Thymus (tissue), 11 donors: ENCODE data around the gene AMOTL1. TPM values are rescaled to one million over a fixed set of nuclear protein-coding genes. Genes with fewer than 3 reads are reported as not detected.
A peak's percentile ranks its signal among the peaks of the same experiment; 100 is the strongest.

Experiments
- DNase-seq, 9 donors: peaks; one replicate each; pipeline ENCODE4 v3.0.0-alpha.2; 2013; ENCODE audit warnings: low spot score in 9 of 9, low read depth in 6 of 9, missing footprints in 1 of 9
- H3K27ac ChIP-seq, 2 donors: one replicate each; pipeline ENCODE4 v1.5.1; 2013; ENCODE audit warnings: control low read depth in 1 of 2, low read depth in 1 of 2, low read length in 1 of 2, mild to moderate bottlenecking in 1 of 2, moderate library complexity in 1 of 2
- H3K27me3 ChIP-seq, 2 donors: one replicate each; pipeline ENCODE4 v1.5.1; 2013; ENCODE audit warnings: low read length in 1 of 2; ENCODE audit not compliant: control insufficient read depth in 2 of 2, insufficient read depth in 1 of 2
- H3K36me3 ChIP-seq, 2 donors: one replicate each; pipeline ENCODE4 v1.5.1; 2013; ENCODE audit warnings: low read length in 1 of 2, mild to moderate bottlenecking in 1 of 2, moderate library complexity in 1 of 2; ENCODE audit not compliant: control insufficient read depth in 2 of 2, insufficient read depth in 2 of 2
- H3K4me1 ChIP-seq, 2 donors: one replicate each; pipeline ENCODE4 v1.5.1; 2013; ENCODE audit warnings: low read length in 2 of 2; ENCODE audit not compliant: control insufficient read depth in 2 of 2, insufficient read depth in 2 of 2
- H3K4me3 ChIP-seq, 2 donors: one replicate each; pipeline ENCODE4 v1.5.1; 2013; ENCODE audit warnings: low read length in 2 of 2, control low read depth in 1 of 2, mild to moderate bottlenecking in 1 of 2
- H3K9me3 ChIP-seq, 2 donors: one replicate each; pipeline ENCODE4 v1.5.1; 2013; ENCODE audit warnings: low read length in 1 of 2, mild to moderate bottlenecking in 1 of 2; ENCODE audit not compliant: control insufficient read depth in 2 of 2, insufficient read depth in 1 of 2
- WGBS: extraction: QIAGEN DNeasy Blood & Tissue Kit; methylation state at CpG from one replicate; pipeline ENCODE4 v1.1.7; 2013; 5-methylcytosine and 5-hydroxymethylcytosine counted together
- polyA plus RNA-seq: library from polyadenylated mRNA; stranded (reverse); fragments of 200-250 nt; gene quantifications from one replicate; pipeline ENCODE4 v1.2.3, GENCODE V29; 2013
- total RNA-seq: library from RNA; stranded (reverse); fragments of 120-200 nt; gene quantifications from one replicate; pipeline ENCODE4 v1.2.4, GENCODE V29; 2013
- donor health status: healthy.

Gene AMOTL1
- total and polyA plus RNA-seq, 2 donors: 10.5 to 31.8 TPM

DNA sequence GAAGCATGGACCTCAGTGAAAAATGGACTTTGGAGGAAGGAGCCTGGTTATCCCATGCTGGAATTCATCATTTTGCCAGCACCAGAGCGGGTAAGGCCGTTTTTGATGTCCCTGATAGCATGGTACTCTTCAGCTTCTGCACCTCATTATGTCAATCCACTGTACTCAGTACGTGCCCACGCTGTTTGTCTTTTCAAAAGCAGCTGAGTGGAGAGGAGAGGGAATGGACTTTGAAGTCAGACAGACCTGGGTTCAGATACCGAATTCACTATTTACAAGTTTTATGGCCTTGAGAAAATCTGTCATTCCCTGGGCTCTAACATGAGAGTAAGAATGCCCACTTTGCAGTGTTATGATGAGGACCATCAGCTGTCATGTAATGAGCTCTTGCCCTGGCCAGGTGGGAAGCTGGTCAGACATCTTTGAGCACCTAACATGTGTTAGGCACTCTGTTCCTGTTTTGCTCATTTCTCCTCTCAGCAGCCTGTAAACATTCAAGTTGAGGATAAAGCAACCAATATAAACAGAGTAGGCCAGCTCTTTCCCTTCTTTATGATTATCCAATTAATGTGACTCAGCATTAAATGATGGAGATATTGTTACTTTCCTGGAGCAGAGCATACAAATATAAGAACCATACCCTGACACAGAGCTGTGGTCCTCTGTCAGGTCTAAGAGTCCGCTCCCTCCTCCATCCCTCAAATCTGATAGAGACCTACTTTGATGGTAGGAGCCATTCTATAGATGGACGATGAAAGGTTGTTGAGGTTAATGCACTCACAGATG lies 39.0 kb upstream of the AMOTL1 start:
- Histone ChIP-seq H3K27me3 (no peaks in the 10 kb centered on the region), H3K4me3 (no peak overlapping the region), H3K36me3 (no peaks in the 10 kb centered on the region), H3K9me3 (no peaks in the 10 kb centered on the region), H3K4me1 (no peaks in the 10 kb centered on the region), H3K27ac (no peak overlapping the region)
- 95% methylated on average over 7 of the region's 7 CpGs for WGBS
- no peak for DNase-seq

DNA sequence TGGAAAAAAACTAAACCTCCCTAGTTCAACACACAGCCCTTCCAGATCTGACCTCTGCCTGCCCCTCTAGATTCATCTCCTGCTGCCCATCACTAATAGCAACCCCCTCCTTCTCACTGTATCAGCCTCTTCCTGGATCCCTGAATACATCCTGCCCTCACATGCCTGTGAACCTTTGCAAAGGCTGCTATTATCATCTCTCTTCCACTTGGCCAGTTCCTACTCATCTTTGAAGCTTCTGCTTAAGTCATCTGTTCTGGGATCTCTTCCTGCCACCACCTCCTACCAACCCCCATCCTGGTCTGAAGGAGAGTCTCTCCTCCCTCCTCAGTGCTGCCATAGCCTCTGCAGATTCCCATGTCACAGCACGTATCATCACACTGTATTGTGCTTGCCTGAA lies 38.0 kb upstream of the AMOTL1 start:
- no peak for DNase-seq
- Histone ChIP-seq H3K4me3 (no peak overlapping the region), H3K36me3 (no peaks in the 10 kb centered on the region), H3K27me3 (no peaks in the 10 kb centered on the region), H3K9me3 (peaks cover 0 to 3% of the 10 kb centered on the region in 2 donors), H3K4me1 (peaks cover 0 to 8% of the 10 kb centered on the region in 2 donors), H3K27ac (no peak overlapping the region)
- WGBS: 98% methylated on average over 1 of the region's 1 CpG

DNA sequence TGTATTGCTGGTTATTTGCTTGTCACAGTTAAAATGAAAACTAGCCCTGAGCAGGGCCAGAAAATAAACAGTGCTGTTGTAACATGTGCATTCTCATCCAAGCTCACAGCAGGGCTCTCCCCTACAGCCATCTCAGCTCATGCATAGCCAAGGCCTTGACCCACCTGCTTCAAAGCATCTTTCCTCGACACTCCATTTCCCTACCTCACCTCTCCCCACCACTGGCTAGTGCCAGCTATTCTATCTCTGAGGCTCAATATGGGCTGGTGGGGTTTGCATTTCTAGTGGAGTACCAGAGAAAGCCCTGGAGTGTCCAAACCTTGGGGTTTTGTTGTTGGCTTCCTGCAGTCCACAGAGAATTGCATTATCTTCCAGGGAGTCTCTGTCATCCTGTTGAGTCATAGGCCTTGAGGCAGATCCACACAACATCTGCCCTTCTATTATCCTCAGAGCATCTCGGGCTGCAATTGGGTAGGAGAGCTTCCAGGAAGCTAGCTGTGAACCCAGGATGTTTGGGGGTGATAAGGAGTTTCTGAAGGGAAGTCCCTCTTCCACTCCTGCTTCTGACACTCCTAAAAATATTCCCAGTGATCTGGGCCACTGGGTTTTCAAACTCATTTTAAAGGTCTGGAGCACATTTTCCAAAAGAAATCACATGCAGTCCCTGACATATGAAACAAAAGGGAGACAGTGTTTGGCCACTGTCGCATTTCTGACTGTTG lies 36.1 kb upstream of the AMOTL1 start:
- H3K27ac ChIP-seq: no peak overlapping the region

DNA sequence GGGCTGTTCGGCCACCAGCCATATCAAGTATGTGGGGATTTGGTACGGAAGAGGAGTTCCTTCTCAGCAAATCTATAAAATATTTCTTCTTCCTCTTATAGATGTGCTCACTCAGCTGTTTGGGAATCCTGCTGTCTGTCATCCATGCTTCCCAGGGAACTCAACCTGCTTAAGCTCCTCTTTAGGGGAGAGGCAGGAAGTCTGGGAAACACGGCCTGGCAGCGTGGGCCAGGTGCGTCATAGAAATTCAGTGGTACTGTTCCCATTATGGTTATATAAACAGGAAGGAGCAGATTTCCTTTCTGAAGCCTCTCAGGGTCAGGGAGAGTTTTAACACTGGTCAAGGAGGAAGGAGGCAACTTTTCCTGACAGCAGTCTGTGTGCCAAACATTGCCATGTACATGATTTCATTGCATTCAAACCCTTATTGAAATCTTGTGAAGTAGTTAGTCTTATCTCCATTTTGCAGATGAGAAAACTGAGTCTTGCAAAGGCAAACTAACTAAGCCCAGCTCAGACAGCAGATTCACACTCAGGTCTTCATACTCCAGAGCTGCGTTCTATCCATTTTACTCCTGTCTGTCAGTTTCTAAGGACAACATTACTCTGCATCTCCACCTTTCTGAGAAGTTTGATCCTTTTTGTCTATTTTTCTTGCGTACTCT lies 35.4 kb upstream of the AMOTL1 start:
- Histone ChIP-seq H3K27me3 (no peaks in the 10 kb centered on the region), H3K9me3 (peaks cover 0 to 3% of the 10 kb centered on the region in 2 donors), H3K27ac (no peak overlapping the region), H3K4me3 (no peak overlapping the region), H3K36me3 (no peaks in the 10 kb centered on the region), H3K4me1 (peaks cover 0 to 8% of the 10 kb centered on the region in 2 donors)
- no peak for DNase-seq
- WGBS: 85% methylated on average over 7 of the region's 7 CpGs

More for the DNA sequence above, 36.1 kb upstream of the AMOTL1 start:
- peaks cover 0 to 3% of the 10 kb centered on the region in 2 donors for H3K9me3 ChIP-seq
- H3K36me3 ChIP-seq: no peaks in the 10 kb centered on the region
- WGBS: 95% methylated on average over 3 of the region's 3 CpGs
- peaks cover 0 to 8% of the 10 kb centered on the region in 2 donors for H3K4me1 ChIP-seq
- H3K27me3 ChIP-seq: no peaks in the 10 kb centered on the region
- no peak for DNase-seq
- H3K4me3 ChIP-seq: no peak overlapping the region

DNA sequence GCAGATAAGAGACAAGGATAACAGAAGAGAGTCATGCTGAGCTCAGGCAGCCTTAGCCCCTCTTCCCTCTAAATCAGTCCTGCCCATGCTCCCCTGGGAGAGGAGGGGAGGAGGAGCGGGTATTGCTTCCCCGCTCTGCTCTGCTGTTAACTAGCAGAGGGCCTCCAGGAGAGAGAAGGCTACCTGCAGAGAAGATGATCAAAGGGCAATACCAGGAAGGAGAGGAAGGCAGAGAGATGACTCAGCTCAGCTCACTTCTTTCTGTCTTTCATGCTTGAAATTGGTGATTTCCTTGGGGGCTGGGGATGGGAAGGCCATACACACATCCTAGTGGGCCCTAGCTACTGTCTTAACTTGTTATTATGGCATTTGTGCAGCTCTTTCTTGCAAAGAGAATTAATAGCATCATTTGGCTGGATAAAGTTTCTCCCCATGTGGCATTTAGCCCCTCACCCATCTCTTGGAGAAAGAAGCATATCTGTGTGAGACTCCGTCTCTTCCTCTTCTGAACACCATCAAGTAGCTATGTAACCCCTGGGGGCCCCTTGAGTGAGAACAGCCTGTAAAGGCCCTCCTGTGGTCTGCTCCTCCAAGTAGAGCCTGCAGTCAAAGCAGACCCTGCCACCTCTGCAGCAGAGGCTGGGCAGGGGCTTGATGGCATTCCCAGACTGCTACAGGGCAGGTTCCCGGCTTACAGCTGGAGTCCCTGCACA lies 33.4 kb upstream of the AMOTL1 start:
- WGBS: 82% methylated on average over 4 of the region's 4 CpGs
- H3K27ac ChIP-seq: no peak overlapping the region
- H3K36me3 ChIP-seq: no peaks in the 10 kb centered on the region
- H3K9me3 ChIP-seq: peaks cover 0 to 3% of the 10 kb centered on the region in 2 donors
- peak in 2 of 9 donors; percentile 19 to 40 for DNase-seq
- H3K4me1 ChIP-seq: peaks cover 0 to 8% of the 10 kb centered on the region in 2 donors
- H3K4me3 ChIP-seq: no peak overlapping the region
- peaks cover 1 to 11% of the 10 kb centered on the region in 2 donors for H3K27me3 ChIP-seq

DNA sequence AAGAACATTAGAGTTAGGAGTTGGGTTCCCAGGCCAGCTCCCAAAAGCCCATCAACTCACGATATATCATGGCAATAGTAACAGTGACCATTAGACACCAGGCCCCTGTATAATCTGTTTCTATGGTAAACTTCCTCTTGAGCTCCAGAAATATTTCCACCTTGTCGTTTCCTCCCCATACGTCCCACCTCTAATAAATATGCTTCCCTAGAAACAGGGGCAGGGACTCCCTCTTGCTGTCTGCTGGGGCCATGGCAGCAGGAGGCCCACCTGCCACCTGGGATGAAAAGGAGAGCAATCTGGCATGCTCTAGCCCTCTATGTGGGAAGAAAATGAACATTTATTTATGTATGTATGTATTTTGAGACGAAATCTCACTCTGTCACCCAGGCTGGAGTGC lies 32.2 kb upstream of the AMOTL1 start:
- H3K4me3 ChIP-seq: no peak overlapping the region
- H3K36me3 ChIP-seq: no peaks in the 10 kb centered on the region
- DNase-seq: no peak
- WGBS: 87% methylated on average over 4 of the region's 4 CpGs
- H3K27me3 ChIP-seq: peaks cover 11 to 21% of the 10 kb centered on the region in 2 donors
- H3K27ac ChIP-seq: no peak overlapping the region
- H3K9me3 ChIP-seq: peaks cover 0 to 3% of the 10 kb centered on the region in 2 donors
- peaks cover 6 to 16% of the 10 kb centered on the region in 2 donors for H3K4me1 ChIP-seq

DNA sequence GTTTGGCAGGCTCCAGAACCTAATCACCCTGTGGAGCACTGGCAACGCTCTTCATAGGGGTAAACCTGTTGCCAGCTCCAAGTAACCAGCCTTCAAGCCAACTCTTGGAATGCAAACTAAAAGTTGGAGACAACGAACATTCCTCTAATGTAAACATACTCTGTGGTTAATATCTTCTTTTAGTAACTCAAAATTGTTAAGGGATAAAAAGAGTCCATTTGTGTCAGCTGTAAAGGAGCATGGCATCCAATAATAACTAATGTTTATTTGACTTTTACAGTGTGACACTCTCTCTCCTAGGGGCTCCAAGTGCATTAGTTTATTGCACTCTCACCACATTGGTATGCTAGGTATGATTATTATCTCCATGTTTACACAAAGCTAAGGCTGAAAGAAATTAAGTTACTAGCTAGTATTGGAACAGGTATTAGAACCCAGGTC lies 31.0 kb upstream of the AMOTL1 start:
- 91% methylated on average over 2 of the region's 2 CpGs for WGBS
- Histone ChIP-seq H3K9me3 (peaks cover 0 to 3% of the 10 kb centered on the region in 2 donors), H3K4me3 (no peak overlapping the region), H3K27ac (no peak overlapping the region), H3K27me3 (peaks cover 11 to 31% of the 10 kb centered on the region in 2 donors), H3K36me3 (no peaks in the 10 kb centered on the region), H3K4me1 (peaks cover 6 to 25% of the 10 kb centered on the region in 2 donors)
- DNase-seq: no peak

DNA sequence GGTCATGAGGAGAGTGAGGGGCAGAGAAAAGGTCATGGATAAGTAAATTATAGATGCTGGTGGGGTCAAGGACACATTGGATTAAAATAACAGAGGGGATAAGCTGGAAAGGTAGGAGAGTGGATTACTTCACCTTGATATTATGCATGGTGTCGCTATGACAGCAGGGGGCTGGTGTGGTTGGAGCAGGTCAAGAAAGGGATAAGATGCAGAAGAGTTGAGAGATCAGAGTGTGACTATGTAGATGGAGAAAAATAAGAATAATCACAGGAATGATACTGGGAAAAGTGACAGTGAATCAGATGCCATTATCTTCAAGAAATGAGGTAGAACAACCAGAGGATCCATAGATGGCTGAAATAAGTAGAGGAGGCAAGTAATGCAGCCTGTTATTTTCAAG lies 29.4 kb upstream of the AMOTL1 start:
- Histone ChIP-seq H3K4me3 (no peak overlapping the region), H3K9me3 (peaks cover 0 to 3% of the 10 kb centered on the region in 2 donors), H3K27me3 (peaks cover 11 to 31% of the 10 kb centered on the region in 2 donors), H3K27ac (no peak overlapping the region), H3K4me1 (peaks cover 6 to 25% of the 10 kb centered on the region in 2 donors), H3K36me3 (no peaks in the 10 kb centered on the region)
- WGBS: 100% methylated on average over 1 of the region's 1 CpG
- DNase-seq: no peak
